WTC11 (cell line): Measurements from ENCODE around the gene PKMYT1. TPM values are rescaled to one million over a fixed set of nuclear protein-coding genes. Genes with fewer than 3 reads are reported as not detected.
"Not testable (repeated sequence)": the region's sequence is repeated elsewhere in the genome, so short reads cannot be mapped to it uniquely, and the experiment has no call there.

Experiments used
- ATAC-seq: fragments of 200-7000 bp; cut with Tn5 transposase; 2 replicates; pipeline ENCODE4 v1.10.0; 2021; ENCODE audit warnings: mild to moderate bottlenecking, moderate library complexity
- CTCF ChIA-PET: fragments of 300-600 bp; sonication (Branson Sonifier 250); formaldehyde crosslinking; loops from one replicate; lab custom pipeline; 2021; ENCODE audit warnings: antibody characterized with exemption; lab: Charles Lee
- POLR2A ChIA-PET: fragments of 350-600 bp; sonication (Branson Sonifier 250); formaldehyde crosslinking; loops from one replicate; lab custom pipeline; 2021; ENCODE audit warnings: antibody characterized with exemption; lab: Charles Lee
- DNase-seq: peaks from one replicate; pipeline ENCODE4 v3.0.0; 2021; ENCODE audit warnings: low spot score
- H3K27ac Mint-ChIP-seq: 2 replicates; pipeline ENCODE4 v1.8.0; 2021; ENCODE audit warnings: mixed read lengths
- H3K27me3 Mint-ChIP-seq: 2 replicates; pipeline ENCODE4 v1.8.0; 2021; ENCODE audit warnings: low read depth, mild to moderate bottlenecking, moderate library complexity, mixed read lengths
- H3K36me3 Mint-ChIP-seq: 2 replicates; pipeline ENCODE4 v1.8.0; 2021; ENCODE audit warnings: mixed read lengths
- H3K4me1 Mint-ChIP-seq: 2 replicates; pipeline ENCODE4 v1.8.0; 2022; ENCODE audit warnings: mixed read lengths
- H3K4me3 Mint-ChIP-seq: 2 replicates; pipeline ENCODE4 v1.8.0; 2021; ENCODE audit warnings: mild to moderate bottlenecking, moderate library complexity, mixed read lengths
- H3K9me3 Mint-ChIP-seq: 2 replicates; pipeline ENCODE4 v1.8.0; 2021; ENCODE audit warnings: mixed read lengths
- AFF4 ChIP-seq: sonication (generic); formaldehyde crosslinking; IDR thresholded peaks from 2 replicates; pipeline ENCODE4 v1.8.1; 2023; ENCODE audit warnings: mild to moderate bottlenecking, missing genetic modification reagents, borderline replicate concordance
- ARID4B ChIP-seq: sonication (generic); formaldehyde crosslinking; IDR thresholded peaks from 2 replicates; pipeline ENCODE4 v1.8.0; 2023; ENCODE audit warnings: missing genetic modification reagents, mild to moderate bottlenecking, borderline replicate concordance
- ATF3 ChIP-seq: sonication (generic); formaldehyde crosslinking; conservative IDR thresholded peaks from 2 replicates; pipeline ENCODE4 v1.8.1; 2022; ENCODE audit warnings: mild to moderate bottlenecking, missing genetic modification reagents
- CBFB ChIP-seq: sonication (generic); formaldehyde crosslinking; IDR thresholded peaks from 2 replicates; pipeline ENCODE4 v1.8.1; 2022; ENCODE audit warnings: mild to moderate bottlenecking, low read depth, missing genetic modification reagents
- CDX4 ChIP-seq: fragments of 250-450 bp; sonication (Bioruptor Pico); IDR thresholded peaks from 2 replicates; pipeline ENCODE4 v1.9.0; 2021; ENCODE audit warnings: moderate library complexity, mild to moderate bottlenecking, inconsistent platforms, borderline replicate concordance
- CREM ChIP-seq: sonication (generic); formaldehyde crosslinking; IDR thresholded peaks from 2 replicates; pipeline ENCODE4 v1.8.1; 2022; ENCODE audit warnings: mild to moderate bottlenecking, missing genetic modification reagents, moderate library complexity
- CTCF ChIP-seq: fragments of 200-600 bp; IDR thresholded peaks from 2 replicates; pipeline ENCODE4 v1.8.0; 2022; ENCODE audit warnings: antibody characterized with exemption
- HMGA2 ChIP-seq: fragments of 250-450 bp; sonication (Bioruptor Pico); IDR thresholded peaks from 2 replicates; pipeline ENCODE4 v1.4.0; 2021; ENCODE audit warnings: mild to moderate bottlenecking, moderate library complexity
- JAZF1 ChIP-seq: fragments of 250-450 bp; sonication (Bioruptor Pico); IDR thresholded peaks from 2 replicates; pipeline ENCODE4 v1.9.0; 2021; ENCODE audit warnings: moderate library complexity, mild to moderate bottlenecking, inconsistent platforms
- RORB ChIP-seq: fragments of 250-450 bp; sonication (Bioruptor Pico); IDR thresholded peaks from 2 replicates; pipeline ENCODE4 v1.9.0; 2021; ENCODE audit warnings: mild to moderate bottlenecking
- SMAD3 ChIP-seq: sonication (generic); formaldehyde crosslinking; IDR thresholded peaks from 2 replicates; pipeline ENCODE4 v1.8.0; 2022; ENCODE audit warnings: missing genetic modification reagents, mild to moderate bottlenecking, borderline replicate concordance
- SOX15 ChIP-seq: fragments of 250-450 bp; sonication (Bioruptor Pico); IDR thresholded peaks from 2 replicates; pipeline ENCODE4 v1.9.0; 2021; ENCODE audit warnings: mild to moderate bottlenecking
- TEAD4 ChIP-seq: sonication (generic); formaldehyde crosslinking; IDR thresholded peaks from 2 replicates; pipeline ENCODE4 v1.8.0; 2022; ENCODE audit warnings: mild to moderate bottlenecking, missing genetic modification reagents
- ZNF317 ChIP-seq: sonication (generic); formaldehyde crosslinking; IDR thresholded peaks from 2 replicates; pipeline ENCODE4 v1.8.1; 2023; ENCODE audit warnings: low read depth, mild to moderate bottlenecking, moderate library complexity, missing genetic modification reagents, borderline replicate concordance
- total RNA-seq: library from RNA; stranded (reverse); gene quantifications from 3 replicates; pipeline ENCODE4 v1.2.3, GENCODE V29; 2021

The PKMYT1 gene
- total RNA-seq, 1 experiment from 2014 or later, result 120 TPM

GRCh38 chr16:2928796-2929195, 51.5 kb downstream of the PKMYT1 start:
- peaks cover 9% of the 10 kb centered on the region for H3K27me3 Mint-ChIP-seq
- ATAC-seq (no peak), DNase-seq (no peak)
- no peak overlapping the region for H3K27ac Mint-ChIP-seq
- H3K4me1 Mint-ChIP-seq, result peaks cover 33% of the 10 kb centered on the region
- 0 out of 2 replicates have a peak, but pooled peaks cover 3% of the 10 kb centered on the region for H3K36me3 Mint-ChIP-seq
- POLR2A ChIA-PET, result interaction anchor here (1.5 kb wide), 1 partner anchor 61 kb away, joined by 3 read pairs; no protein-coding TSS in a partner anchor
- TF ChIP-seq CDX4 (CRISPR knock-in tag) (no peak), ZNF317 (CRISPR knock-in tag) (no peak), CREM (CRISPR knock-in tag) (no peak), CTCF (no peak), HMGA2 (CRISPR knock-in tag) (no peak), ATF3 (no peak), ARID4B (CRISPR knock-in tag) (no peak), AFF4 (CRISPR knock-in tag) (no peak), SMAD3 (CRISPR knock-in tag) (no peak), SOX15 (CRISPR knock-in tag) (no peak), JAZF1 (no peak), TEAD4 (CRISPR knock-in tag) (no peak), RORB (no peak), CBFB (CRISPR knock-in tag) (no peak)
- CTCF ChIA-PET, result interaction anchor here (1.4 to 3.1 kb wide), 3 partner anchors 16 to 90 kb away, joined by 4 to 42 read pairs (median 30); partner anchors contain the start of gene FLYWCH1
- H3K4me3 Mint-ChIP-seq, result no peak overlapping the region
- peaks cover 9% of the 10 kb centered on the region for H3K9me3 Mint-ChIP-seq

GRCh38 chr16:2928151-2928550, 52.1 kb downstream of the PKMYT1 start:
- POLR2A ChIA-PET, result interaction anchor here (1.5 kb wide), 1 partner anchor 60 kb away, joined by 3 read pairs; no protein-coding TSS in a partner anchor
- H3K4me3 Mint-ChIP-seq, DNase-seq, ATAC-seq, H3K9me3 Mint-ChIP-seq, H3K27me3 Mint-ChIP-seq, H3K36me3 Mint-ChIP-seq: not testable (repeated sequence)
- Mint-ChIP-seq H3K4me1 (peaks cover 33% of the 10 kb centered on the region), H3K27ac (0 out of 2 replicates have a peak overlapping the region, but pooled peaks have one; percentile 21)
- CTCF ChIA-PET, result interaction anchor here (1.1 to 3.1 kb wide), 7 partner anchors 16 to 111 kb away, joined by 4 to 42 read pairs (median 9); partner anchors contain the start of genes FLYWCH1, PAQR4 and PRSS21
